H9 (cell line): Measurements from ENCODE around the gene APOBEC3H. TPM values are rescaled to one million over a fixed set of nuclear protein-coding genes. Genes with fewer than 3 reads are reported as not detected.

Experiments
- DNase-seq: peaks from one replicate; pipeline ENCODE4 v3.0.0-alpha.2; 2017
- H2AFZ ChIP-seq: one replicate; pipeline ENCODE4 v1.6.1; 2013; ENCODE audit warnings: mild to moderate bottlenecking, low read length, control low read depth, moderate library complexity
- H2AK5ac ChIP-seq: 2 replicates; pipeline ENCODE4 v1.6.1; 2013; ENCODE audit warnings: low read length, control low read depth, mixed read lengths; ENCODE audit not compliant: insufficient read length
- H2BK120ac ChIP-seq: one replicate; pipeline ENCODE4 v1.6.1; 2013; ENCODE audit warnings: low read depth, mild to moderate bottlenecking, low read length, control low read depth, inconsistent platforms; ENCODE audit not compliant: poor library complexity, severe bottlenecking
- H2BK12ac ChIP-seq: 2 replicates; pipeline ENCODE4 v1.6.1; 2013; ENCODE audit warnings: low read length, control low read depth, mixed read lengths, low read depth; ENCODE audit not compliant: insufficient read length
- H2BK15ac ChIP-seq: 2 replicates; pipeline ENCODE4 v1.6.1; 2013; ENCODE audit warnings: low read depth, low read length, control low read depth
- H2BK20ac ChIP-seq: one replicate; pipeline ENCODE4 v1.6.1; 2013; ENCODE audit warnings: low read depth, mild to moderate bottlenecking, low read length, control low read depth, inconsistent platforms; ENCODE audit not compliant: poor library complexity, severe bottlenecking
- H2BK5ac ChIP-seq: 2 replicates; pipeline ENCODE4 v1.6.1; 2013; ENCODE audit warnings: low read length, control low read depth, mixed read lengths; ENCODE audit not compliant: insufficient read length
- H3K14ac ChIP-seq: 2 replicates; pipeline ENCODE4 v1.6.1; 2013; ENCODE audit warnings: low read length, control low read depth; ENCODE audit not compliant: insufficient read depth
- H3K18ac ChIP-seq: 2 replicates; pipeline ENCODE4 v1.6.1; 2013; ENCODE audit warnings: low read depth, mild to moderate bottlenecking, mixed read lengths, low read length, control low read depth; ENCODE audit not compliant: insufficient read length
- H3K23ac ChIP-seq: 2 replicates; pipeline ENCODE4 v1.6.1; 2013; ENCODE audit warnings: low read length, control low read depth, mixed read lengths, low read depth; ENCODE audit not compliant: insufficient read length
- H3K23me2 ChIP-seq: 2 replicates; pipeline ENCODE4 v1.6.1; 2013; ENCODE audit warnings: low read depth, mild to moderate bottlenecking, mixed read lengths, low read length, control low read depth; ENCODE audit not compliant: insufficient read length, poor library complexity, severe bottlenecking
- H3K27ac ChIP-seq: 2 replicates; pipeline ENCODE4 v1.5.1; 2013; ENCODE audit warnings: low read length, control low read depth, mixed read lengths, low read depth; ENCODE audit not compliant: insufficient read length
- H3K27me3 ChIP-seq: 2 replicates; pipeline ENCODE4 v1.6.1; 2013; ENCODE audit warnings: low read length, control low read depth, inconsistent platforms; ENCODE audit not compliant: insufficient read depth
- H3K4ac ChIP-seq: 2 replicates; pipeline ENCODE4 v1.6.1; 2013; ENCODE audit warnings: low read depth, mild to moderate bottlenecking, control low read depth, inconsistent platforms, low read length, moderate library complexity
- H3K4me1 ChIP-seq: 2 replicates; pipeline ENCODE4 v1.6.1; 2013; ENCODE audit warnings: low read length, control low read depth, inconsistent platforms; ENCODE audit not compliant: insufficient read depth
- H3K4me2 ChIP-seq: 2 replicates; pipeline ENCODE4 v1.6.1; 2013; ENCODE audit warnings: low read length, control low read depth, mixed read lengths; ENCODE audit not compliant: insufficient read length, insufficient read depth
- H3K56ac ChIP-seq: 2 replicates; pipeline ENCODE4 v1.6.1; 2013; ENCODE audit warnings: low read depth, mild to moderate bottlenecking, mixed read lengths, low read length, control low read depth; ENCODE audit not compliant: insufficient read length
- H3K79me1 ChIP-seq: 2 replicates; pipeline ENCODE4 v1.6.1; 2013; ENCODE audit warnings: low read depth, mild to moderate bottlenecking, moderate library complexity, low read length, control low read depth, inconsistent platforms; ENCODE audit not compliant: insufficient read depth, poor library complexity, severe bottlenecking
- H3K79me2 ChIP-seq: 2 replicates; pipeline ENCODE4 v1.6.1; 2013; ENCODE audit warnings: low read length, control low read depth, inconsistent platforms; ENCODE audit not compliant: insufficient read depth
- H3K9ac ChIP-seq: 2 replicates; pipeline ENCODE4 v1.6.1; 2013; ENCODE audit warnings: low read length, control low read depth, mixed read lengths; ENCODE audit not compliant: insufficient read length; ENCODE audit errors: extremely low read depth
- H3K9me3 ChIP-seq: one replicate; pipeline ENCODE4 v1.6.1; 2013; ENCODE audit warnings: low read depth, low read length, inconsistent platforms; ENCODE audit not compliant: control insufficient read depth
- H3T11ph ChIP-seq: one replicate; pipeline ENCODE4 v1.6.1; 2013; ENCODE audit warnings: mild to moderate bottlenecking, low read length, control low read depth, inconsistent platforms
- H4K20me1 ChIP-seq: one replicate; pipeline ENCODE4 v1.6.1; 2013; ENCODE audit not compliant: control insufficient read depth, insufficient read length, insufficient read depth
- H4K5ac ChIP-seq: 2 replicates; pipeline ENCODE4 v1.6.1; 2013; ENCODE audit warnings: low read depth, mild to moderate bottlenecking, mixed read lengths, low read length, control low read depth; ENCODE audit not compliant: insufficient read length
- H4K8ac ChIP-seq: replicated peaks from 2 replicates; pipeline ENCODE4 v1.6.1; 2013; ENCODE audit warnings: low read length, control low read depth, mixed read lengths, low read depth; ENCODE audit not compliant: insufficient read length
- H4K91ac ChIP-seq: 2 replicates; pipeline ENCODE4 v1.6.1; 2013; ENCODE audit warnings: low read depth, mild to moderate bottlenecking, moderate library complexity, mixed read lengths, low read length, control low read depth; ENCODE audit not compliant: insufficient read length
- H3K27ac Mint-ChIP-seq, 3 experiments: 2 replicates in 2 of 3; 3 replicates in 1 of 3; pipeline ENCODE4 v1.8.0; 2020 to 2021; ENCODE audit warnings: mixed read lengths in 3 of 3, mild to moderate bottlenecking in 1 of 3, moderate library complexity in 1 of 3
- H3K27me3 Mint-ChIP-seq: 2 replicates; pipeline ENCODE4 v1.8.0; 2021; ENCODE audit warnings: low read depth, mild to moderate bottlenecking, moderate library complexity, mixed read lengths
- H3K36me3 Mint-ChIP-seq, 3 experiments: 2 replicates in 2 of 3; 3 replicates in 1 of 3; pipeline ENCODE4 v1.8.0; 2020 to 2021; ENCODE audit warnings: low read depth in 3 of 3, mixed read lengths in 3 of 3; ENCODE audit not compliant: insufficient read depth in 1 of 3
- H3K4me1 Mint-ChIP-seq, 2 experiments: 2 replicates each; pipeline ENCODE4 v1.8.0; 2020; ENCODE audit warnings: mixed read lengths in 2 of 2
- H3K4me3 Mint-ChIP-seq, 2 experiments: 2 replicates in 1 of 2; 3 replicates in 1 of 2; pipeline ENCODE4 v1.8.0; 2020 to 2021; ENCODE audit warnings: mild to moderate bottlenecking in 2 of 2, mixed read lengths in 2 of 2, moderate library complexity in 1 of 2
- H3K9me3 Mint-ChIP-seq, 2 experiments: 2 replicates in 1 of 2; 3 replicates in 1 of 2; pipeline ENCODE4 v1.8.0; 2020; ENCODE audit warnings: mild to moderate bottlenecking in 2 of 2, mixed read lengths in 2 of 2, moderate library complexity in 1 of 2
- WGBS: extraction: QIAGEN DNeasy Blood & Tissue Kit; methylation state at CpG from one replicate; pipeline ENCODE4 v1.1.7; 2013; ENCODE audit warnings: missing lambda C conversion rate, low lambda C conversion rate, mixed read lengths; ENCODE audit not compliant: insufficient read length; ENCODE audit errors: extremely low coverage; 5-methylcytosine and 5-hydroxymethylcytosine counted together
- total RNA-seq: library from RNA; stranded (reverse); gene quantifications from 2 replicates; pipeline ENCODE4 v1.2.1, GENCODE V29; 2021
- TF ChIP-seq, protein P1 (sequence below): fragments of 200-600 bp; sonication (generic); conservative IDR thresholded peaks from 3 replicates; pipeline ENCODE4 v1.8.0; 2021; ENCODE audit warnings: antibody characterized with exemption, mild to moderate bottlenecking

The APOBEC3H gene
- total RNA-seq, 1 experiment from 2014 or later = 0.48 TPM

DNA sequence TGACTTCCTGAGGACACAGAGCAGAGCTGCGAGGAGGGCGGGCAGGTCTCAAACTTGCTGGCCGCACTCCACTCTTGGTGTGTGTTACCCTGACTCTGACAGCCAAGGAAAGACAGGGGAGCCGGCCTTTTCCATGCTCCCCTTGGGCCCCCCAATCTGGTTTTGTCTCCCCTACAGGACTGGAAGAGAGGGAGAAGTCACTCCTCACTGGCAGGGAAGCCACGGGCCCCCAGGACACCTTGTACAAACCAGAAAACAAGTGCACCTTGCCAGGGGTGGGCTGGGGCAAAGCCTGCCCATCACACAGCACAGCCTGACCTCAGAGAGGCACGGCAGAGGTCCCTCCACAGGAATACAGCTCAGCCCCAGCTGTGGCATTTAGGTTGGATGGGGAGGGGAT lies 35.2 kb downstream of the APOBEC3H start:
- peaks cover 3% of the 10 kb centered on the region for H3K27me3 Mint-ChIP-seq
- Histone ChIP-seq H3K4ac (no peak overlapping the region), H4K8ac (no peak overlapping the region), H2BK15ac (no peak overlapping the region), H3K18ac (no peak overlapping the region), H3K27ac (no peak overlapping the region), H3K79me2 (no peaks in the 10 kb centered on the region), H2AFZ (no peak overlapping the region), H3K79me1 (no peaks in the 10 kb centered on the region), H3K4me1 (peaks cover 4% of the 10 kb centered on the region; the same call in 1 of the 2 replicates), H4K20me1 (no peaks in the 10 kb centered on the region), H3K14ac (no peak overlapping the region), H3T11ph (no peak overlapping the region), H3K23me2 (no peaks in the 10 kb centered on the region), H2BK5ac (no peak overlapping the region), H3K4me2 (no peak overlapping the region), H3K56ac (no peak overlapping the region), H3K23ac (no peak overlapping the region), H4K5ac (no peak overlapping the region), H2BK12ac (no peak overlapping the region), H4K91ac (no peak overlapping the region), H3K9ac (no peak overlapping the region), H2BK20ac (no peak overlapping the region), H3K27me3 (no peaks in the 10 kb centered on the region), H2AK5ac (no peak overlapping the region), H2BK120ac (no peak overlapping the region), H3K9me3 (no peaks in the 10 kb centered on the region)
- H3K27ac Mint-ChIP-seq = peak overlapping the region in 1 of 3 experiments; percentile 5; a peak in 1 of 7 replicates
- no peak overlapping the region for H3K4me3 Mint-ChIP-seq
- DNase-seq = no peak
- H3K4me1 Mint-ChIP-seq = peaks cover 31 to 33% of the 10 kb centered on the region in 2 experiments
- H3K36me3 Mint-ChIP-seq = no peaks in the 10 kb centered on the region; a peak in 2 of 7 replicates
- no peaks in the 10 kb centered on the region for H3K9me3 Mint-ChIP-seq
- TF ChIP-seq, protein P1, sequence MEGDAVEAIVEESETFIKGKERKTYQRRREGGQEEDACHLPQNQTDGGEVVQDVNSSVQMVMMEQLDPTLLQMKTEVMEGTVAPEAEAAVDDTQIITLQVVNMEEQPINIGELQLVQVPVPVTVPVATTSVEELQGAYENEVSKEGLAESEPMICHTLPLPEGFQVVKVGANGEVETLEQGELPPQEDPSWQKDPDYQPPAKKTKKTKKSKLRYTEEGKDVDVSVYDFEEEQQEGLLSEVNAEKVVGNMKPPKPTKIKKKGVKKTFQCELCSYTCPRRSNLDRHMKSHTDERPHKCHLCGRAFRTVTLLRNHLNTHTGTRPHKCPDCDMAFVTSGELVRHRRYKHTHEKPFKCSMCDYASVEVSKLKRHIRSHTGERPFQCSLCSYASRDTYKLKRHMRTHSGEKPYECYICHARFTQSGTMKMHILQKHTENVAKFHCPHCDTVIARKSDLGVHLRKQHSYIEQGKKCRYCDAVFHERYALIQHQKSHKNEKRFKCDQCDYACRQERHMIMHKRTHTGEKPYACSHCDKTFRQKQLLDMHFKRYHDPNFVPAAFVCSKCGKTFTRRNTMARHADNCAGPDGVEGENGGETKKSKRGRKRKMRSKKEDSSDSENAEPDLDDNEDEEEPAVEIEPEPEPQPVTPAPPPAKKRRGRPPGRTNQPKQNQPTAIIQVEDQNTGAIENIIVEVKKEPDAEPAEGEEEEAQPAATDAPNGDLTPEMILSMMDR = no peak
- no CpG with 5 or more reads among the region's 6 CpGs for WGBS
